HUES64 (cell line): ENCODE data around the gene TMEM223.
A peak's percentile ranks its signal among the peaks of the same experiment; 100 is the strongest.
"Not testable (repeated sequence)": the region's sequence is repeated elsewhere in the genome, so short reads cannot be mapped to it uniquely, and the experiment has no call there.

Experiments
- H3K27ac ChIP-seq: 2 replicates; pipeline ENCODE4 v1.7.0; 2013; ENCODE audit warnings: low read depth, low read length, inconsistent platforms
- H3K27me3 ChIP-seq: 2 replicates; pipeline ENCODE4 v1.6.1; 2013; ENCODE audit warnings: mild to moderate bottlenecking, low read length; ENCODE audit not compliant: insufficient read depth
- H3K36me3 ChIP-seq: 2 replicates; pipeline ENCODE4 v1.6.1; 2013; ENCODE audit warnings: mild to moderate bottlenecking, low read length; ENCODE audit not compliant: insufficient read depth
- H3K4me1 ChIP-seq: 2 replicates; pipeline ENCODE4 v1.6.1; 2013; ENCODE audit warnings: mild to moderate bottlenecking, low read length, moderate library complexity; ENCODE audit not compliant: insufficient read depth
- H3K4me3 ChIP-seq: 2 replicates; pipeline ENCODE4 v1.5.1; 2013; ENCODE audit warnings: mild to moderate bottlenecking, low read length, moderate library complexity
- H3K9ac ChIP-seq: 2 replicates; pipeline ENCODE4 v1.6.1; 2013; ENCODE audit warnings: mild to moderate bottlenecking, low read depth, low read length
- H3K9me3 ChIP-seq: 2 replicates; pipeline ENCODE4 v1.6.1; 2013; ENCODE audit warnings: low read depth, low read length; ENCODE audit not compliant: insufficient read depth
- WGBS: fragments of 150-250, 120-280 bp; methylation state at CpG from one replicate; pipeline ENCODE4 v1.1.7; 2013; ENCODE audit warnings: missing lambda C conversion rate; 5-methylcytosine and 5-hydroxymethylcytosine counted together

Gene TMEM223

DNA sequence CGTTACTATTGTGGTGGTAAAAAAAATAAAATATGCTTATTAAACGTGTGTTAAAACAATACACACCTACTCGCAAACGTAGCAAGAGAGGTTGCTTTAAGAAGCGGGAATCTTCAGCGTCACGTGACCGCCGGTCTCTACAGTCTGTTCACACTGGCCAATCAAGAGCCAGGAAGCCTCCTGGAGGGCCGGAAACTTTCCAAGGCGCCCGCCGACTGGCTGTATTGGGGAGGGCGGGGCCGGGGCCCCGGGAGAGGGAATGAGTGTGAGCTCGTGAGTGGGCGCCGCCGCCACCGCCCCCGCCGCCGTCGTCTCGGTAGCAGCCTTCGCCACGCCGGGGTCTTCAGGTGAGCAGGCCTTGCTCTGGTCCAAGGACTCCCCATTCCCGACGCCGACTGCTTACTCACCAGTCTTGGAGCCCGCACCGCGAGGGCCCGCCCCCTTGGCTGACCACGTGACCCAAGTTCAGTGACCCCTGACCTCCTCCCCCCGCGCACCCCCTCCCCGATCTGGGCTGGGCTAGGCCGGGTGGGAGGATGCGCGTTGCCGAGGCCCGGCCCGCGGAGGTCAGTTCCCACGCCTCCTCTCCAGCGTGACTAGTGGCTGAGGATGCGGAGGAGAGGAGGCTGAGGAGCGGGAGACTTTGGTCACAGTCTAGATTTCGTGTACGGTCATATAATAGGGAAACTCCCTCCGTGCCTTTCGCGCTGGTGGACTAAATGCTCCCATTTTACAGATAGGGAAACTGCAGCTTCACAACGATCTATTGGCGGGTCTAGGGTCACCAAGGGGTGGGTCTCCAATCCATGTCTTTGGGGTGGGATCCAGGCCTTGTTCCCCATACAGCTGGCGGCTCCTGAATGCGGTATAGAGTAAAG, 20.4 kb downstream of the TMEM223 start, which contains the start of gene TAF6L:
Gene TAF6L (plus strand): TSS at position 253 of the 878 bp plus-strand sequence. CDS start 4,388 bp downstream, outside the sequence.
- Histone ChIP-seq H3K27ac (peak within 1 kb of the TSS; percentile 96), H3K36me3 (peaks cover 27% of the 10 kb centered on the region), H3K9me3 (no peaks in the 10 kb centered on the region), H3K9ac (peak within 1 kb of the TSS; percentile 79), H3K4me3 (peak within 1 kb of the TSS; percentile 95), H3K27me3 (no peaks in the 10 kb centered on the region), H3K4me1 (peaks cover 9% of the 10 kb centered on the region; the same call in 1 of the 2 replicates)
- under 1% methylated on average over 54 of the region's 60 CpGs for WGBS

DNA sequence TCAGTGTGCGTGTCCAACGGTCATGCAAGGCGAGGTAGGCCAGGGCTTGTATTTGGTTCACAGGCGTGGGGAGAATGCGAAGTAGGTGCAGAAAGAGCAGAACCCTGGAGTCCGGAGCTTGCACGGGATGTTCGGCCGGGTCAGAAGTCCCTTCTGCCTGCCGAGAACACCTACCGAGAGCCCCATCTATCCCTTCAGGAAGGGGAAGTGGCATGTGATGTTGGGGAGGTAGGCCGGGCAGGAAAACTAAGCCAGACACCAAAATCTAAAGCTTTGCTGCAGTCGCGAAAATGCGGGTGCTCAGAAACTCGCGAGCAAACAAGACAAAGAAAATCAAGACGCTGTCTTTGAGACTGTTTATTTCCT, 21.0 kb downstream of the TMEM223 start:
- WGBS, result 12% methylated on average over 18 of the region's 18 CpGs
- Histone ChIP-seq H3K9ac (peak overlapping the region; percentile 79), H3K36me3 (peaks cover 26% of the 10 kb centered on the region), H3K27me3 (no peaks in the 10 kb centered on the region), H3K27ac (peak overlapping the region; percentile 96), H3K9me3 (no peaks in the 10 kb centered on the region), H3K4me1 (peaks cover 9% of the 10 kb centered on the region; the same call in 1 of the 2 replicates), H3K4me3 (peak overlapping the region; percentile 95)

DNA sequence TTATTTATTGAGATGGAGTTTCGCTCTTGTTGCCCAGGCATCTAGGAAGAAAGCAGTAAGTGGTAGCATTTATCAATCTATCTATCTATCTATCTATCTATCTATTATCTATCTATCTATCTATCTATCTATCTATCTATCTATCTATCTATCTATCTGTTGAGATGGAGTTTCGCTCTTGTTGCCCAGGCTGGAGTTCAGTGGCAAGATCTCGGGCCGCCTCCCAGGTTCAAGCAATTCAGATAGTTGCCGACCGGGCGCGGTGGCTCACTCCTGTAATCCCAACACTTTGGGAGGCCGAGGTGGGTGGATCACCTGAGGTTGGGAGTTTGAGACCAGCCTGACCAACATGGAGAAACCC, 31.0 kb downstream of the TMEM223 start:
- H3K36me3 ChIP-seq, result peaks cover 22% of the 10 kb centered on the region
- H3K27ac ChIP-seq, H3K27me3 ChIP-seq, H3K9me3 ChIP-seq: not testable (repeated sequence)
- peak overlapping the region; percentile 98 for H3K4me3 ChIP-seq
- peak overlapping the region; percentile 35; the same call in 1 of the 2 replicates for H3K9ac ChIP-seq
- 44% methylated on average over 8 of the region's 9 CpGs for WGBS
- peaks cover 12% of the 10 kb centered on the region; the same call in 1 of the 2 replicates for H3K4me1 ChIP-seq

DNA sequence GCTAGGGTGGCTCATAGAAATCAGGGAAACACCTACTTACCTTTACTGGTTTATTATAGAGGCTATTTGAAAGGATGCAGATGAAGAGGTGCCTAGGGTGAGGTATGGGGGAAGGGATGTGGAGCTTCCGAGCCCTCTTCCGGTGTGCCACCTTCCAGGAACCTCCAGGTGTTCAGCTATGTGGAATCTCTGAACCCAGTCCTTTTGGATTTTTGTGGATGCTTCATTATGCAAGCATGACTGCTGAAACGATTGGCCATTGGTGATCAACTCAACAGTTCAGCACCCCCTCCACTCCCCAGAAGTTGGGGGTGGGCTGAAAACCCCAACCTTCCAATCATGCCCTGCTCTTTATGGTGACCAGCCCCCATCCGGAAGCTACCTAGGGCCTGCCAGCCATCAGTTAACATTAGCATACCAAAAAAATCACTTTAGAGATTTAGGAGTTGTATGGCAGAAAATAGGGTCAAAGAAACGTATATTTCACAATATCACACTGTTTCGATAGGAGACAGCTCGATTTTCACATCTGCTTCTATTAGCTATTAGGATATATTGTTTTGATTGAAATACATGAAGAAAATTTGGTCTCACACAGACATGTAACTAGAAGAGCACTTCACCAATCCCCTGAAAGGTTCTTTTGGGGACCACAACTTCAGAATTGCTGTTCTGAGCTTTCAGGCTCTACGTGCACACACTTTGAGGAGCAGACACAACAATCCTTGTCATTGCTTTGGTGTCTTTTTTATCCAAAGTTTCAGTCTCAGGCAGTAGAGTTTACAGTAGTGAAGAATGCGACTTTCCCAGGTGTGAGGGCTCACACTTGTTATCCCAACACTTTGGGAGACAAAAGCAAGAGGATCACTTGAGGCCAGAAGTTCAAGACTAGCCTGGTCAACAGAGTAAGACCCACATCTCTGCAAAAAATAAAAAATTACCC, 33.7 kb downstream of the TMEM223 start:
- Histone ChIP-seq H3K9me3 (no peaks in the 10 kb centered on the region), H3K4me1 (peaks cover 16% of the 10 kb centered on the region), H3K9ac (peak overlapping the region; percentile 61), H3K4me3 (peak overlapping the region; percentile 60), H3K36me3 (peaks cover 10% of the 10 kb centered on the region), H3K27ac (peak overlapping the region; percentile 90), H3K27me3 (no peaks in the 10 kb centered on the region)
- 20% methylated on average over 6 of the region's 9 CpGs for WGBS

DNA sequence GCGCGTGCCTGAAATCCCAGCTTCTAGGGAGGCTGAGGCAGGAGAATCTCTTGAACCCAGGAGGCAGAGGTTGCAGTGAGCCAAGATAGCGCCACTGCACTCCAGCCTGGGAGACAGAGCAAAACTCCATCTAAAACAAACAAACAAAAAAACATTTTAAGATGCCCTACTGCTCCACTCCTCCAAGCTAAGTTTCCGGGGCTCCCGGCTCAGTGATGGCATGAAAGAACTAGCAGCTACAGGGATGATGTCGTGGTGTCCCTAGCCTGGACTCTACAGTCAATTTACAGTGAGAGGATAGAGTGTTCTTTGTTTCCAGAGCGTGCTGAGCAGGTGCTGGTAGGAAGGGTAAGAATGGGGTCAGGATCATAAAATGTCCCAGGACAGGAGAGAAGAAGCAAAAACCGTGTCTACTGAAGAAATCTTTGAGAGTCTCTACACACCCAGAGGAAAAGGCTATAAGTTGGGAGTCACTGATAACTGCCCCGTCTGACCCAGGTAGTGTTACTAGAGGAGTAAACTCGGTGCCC, 36.7 kb downstream of the TMEM223 start:
- Histone ChIP-seq H3K9ac (no peak overlapping the region), H3K36me3 (peaks cover 23% of the 10 kb centered on the region), H3K4me3 (no peak overlapping the region), H3K27me3 (no peaks in the 10 kb centered on the region), H3K9me3 (no peaks in the 10 kb centered on the region), H3K27ac (no peak overlapping the region; the same call in 1 of the 2 replicates), H3K4me1 (peaks cover 9% of the 10 kb centered on the region)
- WGBS, result 93% methylated on average over 10 of the region's 10 CpGs

DNA sequence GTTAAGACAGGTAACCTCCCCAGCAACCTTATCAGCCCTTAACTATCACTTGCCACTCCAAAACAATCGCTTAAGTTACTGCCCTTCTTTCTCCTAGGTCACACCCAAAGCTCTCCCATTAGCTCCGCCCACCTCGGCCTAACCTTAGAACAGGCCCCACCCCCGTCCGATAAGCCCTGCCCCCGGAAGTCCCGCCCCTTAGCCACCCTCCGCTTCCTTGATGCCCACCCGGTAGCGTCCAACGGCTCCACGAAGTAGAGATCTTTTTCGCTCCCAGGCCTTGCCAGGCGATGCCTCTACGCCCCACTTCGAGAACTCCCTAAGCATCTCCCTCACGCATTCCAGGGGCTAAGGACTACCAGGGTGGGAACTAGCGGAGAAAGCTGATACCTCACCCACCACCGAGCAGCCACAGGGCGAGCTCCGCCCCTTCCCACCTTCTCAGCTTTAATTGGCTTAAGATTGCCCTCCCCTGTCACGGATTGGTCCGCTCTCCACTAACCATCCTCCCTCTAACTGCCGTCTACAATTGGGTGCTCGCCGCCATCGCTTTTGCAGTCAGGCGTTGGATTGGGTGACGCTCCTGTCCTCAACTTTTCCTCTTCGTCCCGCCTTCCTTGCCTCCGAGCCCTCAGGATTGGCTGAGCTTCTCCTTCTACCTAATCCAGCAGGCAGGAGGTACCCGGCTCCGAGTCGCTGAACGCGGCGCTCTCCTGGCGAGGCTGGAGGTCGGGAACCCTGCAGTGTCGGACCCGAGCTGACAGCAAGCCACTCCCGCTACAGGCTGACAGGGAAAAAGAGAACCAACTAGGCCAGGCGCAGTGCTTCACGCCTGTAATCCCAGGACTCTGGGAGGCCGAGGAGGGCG, 37.8 kb downstream of the TMEM223 start, which contains the start of gene ZBTB3:
Gene ZBTB3 (minus strand): TSS at position 425 of the 868 bp plus-strand sequence. CDS start 496 bp downstream, outside the sequence.
- H3K27me3 ChIP-seq, result no peaks in the 10 kb centered on the region
- peak within 1 kb of the TSS; percentile 87 for H3K27ac ChIP-seq
- H3K9me3 ChIP-seq, result no peaks in the 10 kb centered on the region
- H3K4me3 ChIP-seq, result peak within 1 kb of the TSS; percentile 83
- H3K4me1 ChIP-seq, result peaks cover 9% of the 10 kb centered on the region
- H3K36me3 ChIP-seq, result peaks cover 33% of the 10 kb centered on the region
- peak within 1 kb of the TSS; percentile 85 for H3K9ac ChIP-seq
- whole genome bisulfite sequencing, result 1% methylated on average over 47 of the region's 47 CpGs

DNA sequence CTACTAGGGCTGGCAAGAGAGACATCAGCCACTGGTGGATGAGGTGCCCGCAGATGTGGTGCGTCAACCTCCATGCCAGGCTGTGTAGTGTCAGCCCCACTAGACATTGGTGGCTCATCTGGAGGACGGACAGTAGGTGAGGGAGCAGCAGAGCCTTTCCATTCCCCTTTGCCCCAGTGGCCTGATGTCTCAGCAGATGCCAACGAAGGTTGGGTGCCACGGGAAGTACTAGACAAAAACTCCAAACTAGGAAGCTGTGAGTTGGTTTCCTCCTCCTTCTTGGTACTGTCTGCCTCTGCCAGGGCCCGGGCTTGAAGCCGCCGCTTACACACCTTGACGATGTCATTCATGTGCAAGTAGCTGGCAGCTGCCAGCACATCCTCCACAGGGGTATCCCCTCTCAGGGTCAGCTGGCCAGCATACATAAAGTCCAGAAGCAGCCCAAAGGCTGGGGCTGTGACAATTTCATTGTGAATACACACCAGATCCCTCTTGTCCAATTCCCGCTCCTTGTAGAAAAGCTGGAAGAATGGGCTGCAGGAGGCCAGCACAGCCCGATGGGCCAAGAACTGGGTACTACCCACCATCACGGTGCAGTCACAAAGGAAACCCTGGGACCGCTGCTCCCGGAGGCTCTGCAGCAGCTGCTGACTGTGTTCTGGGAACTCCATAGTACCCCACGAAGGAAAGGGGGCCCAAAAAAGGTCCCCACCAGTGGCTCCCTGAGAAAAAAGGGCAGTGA, 38.6 kb downstream of the TMEM223 start:
- Histone ChIP-seq H3K4me3 (peak overlapping the region; percentile 83), H3K9me3 (no peaks in the 10 kb centered on the region), H3K9ac (no peak overlapping the region), H3K4me1 (peaks cover 5% of the 10 kb centered on the region; the same call in 1 of the 2 replicates), H3K27ac (peak overlapping the region; percentile 87), H3K36me3 (peaks cover 38% of the 10 kb centered on the region), H3K27me3 (no peaks in the 10 kb centered on the region)
- WGBS, result 91% methylated on average over 15 of the region's 15 CpGs

DNA sequence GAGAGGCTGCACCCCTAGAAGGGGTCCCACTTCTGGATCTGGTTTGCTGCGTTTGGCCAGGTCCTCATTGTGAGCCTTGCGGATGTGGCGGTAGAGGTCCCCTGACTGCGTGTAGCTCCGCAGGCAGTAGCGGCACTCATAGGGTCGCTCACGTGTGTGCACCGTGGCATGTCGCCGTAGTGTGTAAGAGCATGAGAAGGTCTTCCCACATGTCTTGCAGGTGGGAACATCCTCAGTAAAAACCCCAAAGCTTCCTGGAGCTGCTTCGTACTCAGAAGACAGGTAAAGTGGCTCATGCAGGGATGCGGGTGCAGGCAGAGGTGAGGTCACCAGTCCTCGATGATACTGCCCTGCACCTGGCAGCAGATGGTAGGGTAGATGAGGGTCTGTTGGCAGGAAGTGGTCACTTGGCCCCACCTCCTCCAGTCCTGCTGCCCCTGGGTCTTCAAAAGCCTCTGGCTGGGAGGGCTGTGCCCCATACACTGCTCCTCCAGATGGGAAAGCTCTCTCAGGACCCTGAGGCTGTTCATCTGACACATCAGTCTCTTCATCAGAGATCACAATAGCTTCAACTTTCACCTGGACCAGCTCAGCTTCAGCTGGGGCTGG, 39.5 kb downstream of the TMEM223 start:
- 97% methylated on average over 14 of the region's 14 CpGs for WGBS
- Histone ChIP-seq H3K27me3 (no peaks in the 10 kb centered on the region), H3K4me1 (peaks cover 3% of the 10 kb centered on the region; the same call in 1 of the 2 replicates), H3K27ac (no peak overlapping the region), H3K36me3 (peaks cover 42% of the 10 kb centered on the region), H3K9ac (no peak overlapping the region), H3K4me3 (no peak overlapping the region), H3K9me3 (no peaks in the 10 kb centered on the region)

DNA sequence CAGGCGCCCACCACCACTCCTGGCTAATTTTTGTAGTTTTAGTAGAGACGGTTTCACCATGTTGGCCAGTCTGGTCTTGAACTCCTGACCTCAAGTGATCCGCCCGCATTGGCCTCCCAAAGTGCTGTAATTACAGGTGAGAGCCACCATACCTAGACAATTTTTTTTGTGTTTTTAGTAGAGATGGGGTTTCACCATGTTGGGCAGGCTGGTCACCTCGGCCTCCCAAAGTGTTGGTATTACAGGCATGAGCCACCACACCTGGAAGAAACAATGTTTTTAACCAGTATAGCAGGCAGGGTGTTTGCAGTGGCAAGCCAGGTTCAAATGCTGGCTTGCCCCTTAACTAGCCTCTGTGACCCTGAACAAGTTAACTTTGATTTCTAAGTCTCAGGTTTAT, 41.9 kb downstream of the TMEM223 start:
- not testable (repeated sequence) for H3K4me1 ChIP-seq, H3K9me3 ChIP-seq, H3K4me3 ChIP-seq, H3K27ac ChIP-seq, H3K9ac ChIP-seq, H3K27me3 ChIP-seq
- H3K36me3 ChIP-seq, result peaks cover 42% of the 10 kb centered on the region
- WGBS, result over 99% methylated on average over 5 of the region's 5 CpGs
